Ovary (tissue), 3 donors: Measurements from ENCODE around the gene REC114.

Experiments
- EP300 ChIP-seq: sonication (generic); formaldehyde crosslinking; IDR thresholded peaks from one replicate; pipeline ENCODE4 v1.6.1; 2017; ENCODE audit warnings: antibody characterized with exemption
- POLR2A ChIP-seq: fragments of 450-650 bp; IDR thresholded peaks from one replicate; pipeline ENCODE4 v1.6.1; 2017; ENCODE audit warnings: antibody characterized with exemption, mild to moderate bottlenecking, moderate library complexity
- TF ChIP-seq, protein P1 (sequence below), 3 donors: fragments of 450-650 bp in 2 of 3; fragments of 200-600 bp in 1 of 3; IDR thresholded peaks; one replicate each; pipeline versions ENCODE4 v1.5.1 to v1.8.0; 2016 to 2022; ENCODE audit warnings: antibody characterized with exemption in 3 of 3, mild to moderate bottlenecking in 1 of 3
- donor health status: DM: no; HTN: no; CAD: no.

DNA sequence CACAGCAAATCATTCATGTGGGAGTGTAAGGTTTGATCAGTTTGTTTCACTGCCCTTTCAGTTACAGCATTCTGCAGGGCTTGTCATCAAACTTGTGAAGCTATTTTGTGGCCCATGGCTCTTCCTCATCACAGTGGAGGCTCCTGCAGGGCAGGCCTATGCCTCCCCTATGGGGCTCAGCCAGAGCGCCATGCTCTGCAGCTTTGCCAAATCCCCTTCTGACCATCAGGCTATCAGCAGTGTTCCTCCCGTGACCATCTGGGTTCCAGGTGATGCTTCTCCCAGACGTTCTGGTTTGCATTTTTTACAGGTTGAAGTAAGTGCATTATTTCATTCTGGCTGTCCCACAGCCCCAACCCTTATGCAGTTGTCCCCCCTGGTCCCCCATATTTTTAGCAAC is 28.1 kb upstream of the REC114 start:
- TF ChIP-seq, protein P1, sequence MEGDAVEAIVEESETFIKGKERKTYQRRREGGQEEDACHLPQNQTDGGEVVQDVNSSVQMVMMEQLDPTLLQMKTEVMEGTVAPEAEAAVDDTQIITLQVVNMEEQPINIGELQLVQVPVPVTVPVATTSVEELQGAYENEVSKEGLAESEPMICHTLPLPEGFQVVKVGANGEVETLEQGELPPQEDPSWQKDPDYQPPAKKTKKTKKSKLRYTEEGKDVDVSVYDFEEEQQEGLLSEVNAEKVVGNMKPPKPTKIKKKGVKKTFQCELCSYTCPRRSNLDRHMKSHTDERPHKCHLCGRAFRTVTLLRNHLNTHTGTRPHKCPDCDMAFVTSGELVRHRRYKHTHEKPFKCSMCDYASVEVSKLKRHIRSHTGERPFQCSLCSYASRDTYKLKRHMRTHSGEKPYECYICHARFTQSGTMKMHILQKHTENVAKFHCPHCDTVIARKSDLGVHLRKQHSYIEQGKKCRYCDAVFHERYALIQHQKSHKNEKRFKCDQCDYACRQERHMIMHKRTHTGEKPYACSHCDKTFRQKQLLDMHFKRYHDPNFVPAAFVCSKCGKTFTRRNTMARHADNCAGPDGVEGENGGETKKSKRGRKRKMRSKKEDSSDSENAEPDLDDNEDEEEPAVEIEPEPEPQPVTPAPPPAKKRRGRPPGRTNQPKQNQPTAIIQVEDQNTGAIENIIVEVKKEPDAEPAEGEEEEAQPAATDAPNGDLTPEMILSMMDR (IDR thresholded peaks at IDR 0.05) = no peak
- TF ChIP-seq POLR2A = no peak
- no peak for TF ChIP-seq EP300
